HepG2 (cell line): Measurements from ENCODE around the gene ZNF697. TPM values are rescaled to one million over a fixed set of nuclear protein-coding genes. Genes with fewer than 3 reads are reported as not detected.

Experiments used
- ATAC-seq: fragments of 200-7000 bp; cut with Tn5 transposase; 3 replicates; pipeline ENCODE4 v1.9.1; 2020; ENCODE audit warnings: mild to moderate bottlenecking, moderate library complexity
- BruUV-seq: library from RNA; stranded (reverse); fragments of 400-500 nt; replicated peaks from 2 replicates; lab custom pipeline; 2021; lab: Mats Ljungman, UMichigan
- CTCF ChIA-PET: fragments of 300-600 bp; formaldehyde crosslinking; extraction: SDS; loops from one replicate; lab custom pipeline; 2021; ENCODE audit warnings: low total read pairs, inconsistent platforms, low intra/inter-chr PET ratio; lab: Yijun Ruan, JAX
- POLR2A ChIA-PET: fragments of 350-600 bp; sonication (Branson Sonifier 250); formaldehyde crosslinking; loops from one replicate; lab custom pipeline; 2020; ENCODE audit warnings: antibody characterized with exemption, inconsistent platforms; lab: Yijun Ruan, JAX
- DNase-seq: peaks from one replicate; pipeline ENCODE4 v3.0.0-alpha.2; 2015; ENCODE audit warnings: low spot score
- FAIRE-seq: peaks from 3 replicates; lab custom pipeline; 2011; peaks lifted over from hg19 to GRCh38; lab: Jason Lieb, UNC
- H2AFZ ChIP-seq: one replicate; pipeline ENCODE4 v1.6.1; 2011; ENCODE audit warnings: low read length, inconsistent platforms
- H3K27ac ChIP-seq: fragments of 300-600 bp; 3 replicates; pipeline ENCODE4 v1.8.0; 2011; ENCODE audit warnings: mixed run types, mild to moderate bottlenecking, mixed read lengths, low read length, inconsistent platforms; ENCODE audit not compliant: insufficient read depth; ENCODE audit errors: extremely low read length
- H3K27me3 ChIP-seq, 2 experiments: fragments of 200-600 bp in 1 of 2; 2 replicates in 1 of 2; 3 replicates in 1 of 2; pipeline versions ENCODE4 v1.6.0 to v1.8.0; 2011; ENCODE audit warnings: low read length in 2 of 2, mild to moderate bottlenecking in 2 of 2, moderate library complexity in 2 of 2, inconsistent platforms in 1 of 2; ENCODE audit not compliant: insufficient read depth in 2 of 2, control insufficient read depth in 1 of 2
- H3K36me3 ChIP-seq, 2 experiments: fragments of 200-600 bp in 1 of 2; replicated peaks in 1 of 2; 2 replicates in 1 of 2; 3 replicates in 1 of 2; pipeline versions ENCODE4 v1.5.1 to v1.8.0; 2011; ENCODE audit warnings: low read length in 2 of 2, inconsistent platforms in 1 of 2; ENCODE audit not compliant: insufficient read depth in 2 of 2, control insufficient read depth in 1 of 2
- H3K4me1 ChIP-seq: 2 replicates; pipeline ENCODE4 v1.5.1; 2012; ENCODE audit warnings: low read length, inconsistent platforms; ENCODE audit not compliant: insufficient read depth
- H3K4me2 ChIP-seq: 2 replicates; pipeline ENCODE4 v1.6.0; 2011; ENCODE audit warnings: low read depth, low read length, inconsistent platforms
- H3K4me3 ChIP-seq, 3 experiments: fragments of 200-600 bp in 1 of 3; sonication (generic), shearing (Covaris generic) in 1 of 3; replicated peaks in 1 of 3; 2 replicates each; pipeline ENCODE4 v1.5.1; 2011 to 2016; ENCODE audit warnings: low read length in 3 of 3, inconsistent platforms in 2 of 3, low read depth in 2 of 3, mild to moderate bottlenecking in 2 of 3, control low read depth in 1 of 3, mixed read lengths in 1 of 3; ENCODE audit not compliant: insufficient read depth in 1 of 3
- H3K79me2 ChIP-seq: one replicate; pipeline ENCODE4 v1.6.1; 2011; ENCODE audit warnings: low read length, inconsistent platforms; ENCODE audit not compliant: insufficient read depth
- H3K9ac ChIP-seq: 2 replicates; pipeline ENCODE4 v1.6.0; 2011; ENCODE audit warnings: mild to moderate bottlenecking, low read depth, low read length, inconsistent platforms; ENCODE audit not compliant: insufficient read depth
- H3K9me3 ChIP-seq: 2 replicates; pipeline ENCODE4 v1.5.1; 2012; ENCODE audit warnings: mild to moderate bottlenecking, low read length
- H4K20me1 ChIP-seq: 2 replicates; pipeline ENCODE4 v1.6.0; 2011; ENCODE audit warnings: inconsistent platforms, mild to moderate bottlenecking, low read length, moderate library complexity; ENCODE audit not compliant: insufficient read depth
- E2F5 ChIP-seq: sonication (generic); formaldehyde crosslinking; conservative IDR thresholded peaks from 2 replicates; pipeline ENCODE4 v1.4.0; 2020; ENCODE audit warnings: missing genetic modification reagents
- EED ChIP-seq: sonication (generic); formaldehyde crosslinking; IDR thresholded peaks from 2 replicates; pipeline ENCODE4 v1.5.0; 2020; ENCODE audit warnings: mild to moderate bottlenecking, missing genetic modification reagents
- GABPA ChIP-seq, 2 experiments: IDR thresholded peaks; 2 replicates each; pipeline ENCODE4 v1.6.1; 2011 to 2016; ENCODE audit warnings: low read depth in 2 of 2, low read length in 1 of 2, missing biosample characterization in 1 of 2, missing genetic modification characterization in 1 of 2
- HIC2 ChIP-seq: sonication (generic); formaldehyde crosslinking; IDR thresholded peaks from 2 replicates; pipeline ENCODE4 v1.9.0; 2022; ENCODE audit warnings: low read depth, missing genetic modification reagents
- MAF1 ChIP-seq: sonication (generic); formaldehyde crosslinking; IDR thresholded peaks from 2 replicates; pipeline ENCODE4 v1.5.0; 2020; ENCODE audit warnings: missing genetic modification reagents, borderline replicate concordance
- NFYB ChIP-seq: sonication (generic); formaldehyde crosslinking; IDR thresholded peaks from 2 replicates; pipeline ENCODE4 v1.4.0; 2020; ENCODE audit warnings: missing genetic modification reagents
- PRDM4 ChIP-seq: sonication (generic); formaldehyde crosslinking; IDR thresholded peaks from 2 replicates; pipeline ENCODE4 v1.9.0; 2021; ENCODE audit warnings: missing genetic modification reagents, borderline replicate concordance
- RCOR2 ChIP-seq: IDR thresholded peaks from 2 replicates; pipeline ENCODE4 v1.6.1; 2016; ENCODE audit warnings: missing biosample characterization, missing genetic modification reagents
- THYN1 ChIP-seq: sonication (generic); formaldehyde crosslinking; IDR thresholded peaks from 2 replicates; pipeline ENCODE4 v1.8.1; 2023; ENCODE audit warnings: low read depth, mild to moderate bottlenecking, moderate library complexity, missing genetic modification reagents, borderline replicate concordance
- XBP1 ChIP-seq: sonication (generic); formaldehyde crosslinking; IDR thresholded peaks from 2 replicates; pipeline ENCODE4 v1.5.0; 2020; ENCODE audit warnings: missing genetic modification reagents
- XRCC5 ChIP-seq: fragments of 200-400 bp; formaldehyde crosslinking; optimal IDR thresholded peaks from 2 replicates; pipeline ENCODE3; 2017; ENCODE audit warnings: mild to moderate bottlenecking, low read length
- ZBTB25 ChIP-seq: IDR thresholded peaks from 2 replicates; pipeline ENCODE4 v1.6.1; 2018; ENCODE audit warnings: missing genetic modification reagents
- ZNF12 ChIP-seq: sonication (generic); formaldehyde crosslinking; IDR thresholded peaks from 2 replicates; pipeline ENCODE4 v1.5.0; 2020; ENCODE audit warnings: missing genetic modification reagents
- ZNF180 ChIP-seq: sonication (generic); formaldehyde crosslinking; IDR thresholded peaks from 2 replicates; pipeline ENCODE4 v1.4.0; 2020; ENCODE audit warnings: low read depth, missing genetic modification reagents, borderline replicate concordance
- ZNF264 ChIP-seq: sonication (generic); formaldehyde crosslinking; IDR thresholded peaks from 2 replicates; pipeline ENCODE4 v1.4.0; 2020; ENCODE audit warnings: missing genetic modification reagents
- ZNF782 ChIP-seq: sonication (generic); formaldehyde crosslinking; IDR thresholded peaks from 2 replicates; pipeline ENCODE4 v1.4.0; 2020; ENCODE audit warnings: missing genetic modification reagents, mild to moderate bottlenecking, borderline replicate concordance
- WGBS: methylation state at CpG from one replicate; pipeline ENCODE4 v1.1.6; 2017; ENCODE audit warnings: low lambda C conversion rate; 5-methylcytosine and 5-hydroxymethylcytosine counted together
- in situ Hi-C: cut with HindIII; loops from 2 replicates; pipeline ENCODE4 v1.10.0; 2017; ENCODE audit warnings: low pct_unique_long_range_greater_than_20kb; ENCODE audit not compliant: extremely low pct_ligation_motif_present
- intact Hi-C: fragments of 100-400 bp; cut with micrococcal nuclease; formaldehyde crosslinking; loops from one replicate; pipeline ENCODE4 v1.10.0; 2022; ENCODE audit not compliant: unreplicated experiment
- polyA plus RNA-seq, 8 experiments: library from polyadenylated mRNA; depleted of rRNA in 3 of 8; stranded (reverse) in 7 of 8; unstranded in 1 of 8; fragments of >200 nt; fragmentation: Illumina TruSeq in 4 of 8; extraction: Trizol in 4 of 8; gene quantifications; 2 replicates each; pipeline versions ENCODE4 v1.2.1 to v1.2.3, GENCODE V29; 2011 to 2016; ENCODE audit warnings: low read depth in 4 of 8, missing spikeins in 1 of 8, mixed read lengths in 1 of 8; ENCODE audit not compliant: insufficient read depth in 1 of 8
- total RNA-seq, 5 experiments: library from RNA; depleted of rRNA; stranded (reverse); fragments of >200 nt; fragmentation: Illumina TruSeq; extraction: Trizol; gene quantifications; 2 replicates each; pipeline ENCODE4 v1.2.3, GENCODE V29; 2016; ENCODE audit warnings: low read depth in 1 of 5

The ZNF697 gene
- total and polyA plus RNA-seq, 2 of the 13 experiments (the other 11 are each of a cell fraction or from before 2014, with no cell fraction given): 2.3 to 7.1 TPM

- H3K4me2 ChIP-seq: no peak overlapping the region
- H3K27ac ChIP-seq: no peak overlapping the region
- H3K36me3 ChIP-seq: no peaks in the 10 kb centered on the region
- peaks cover 17% of the 10 kb centered on the region for H3K4me1 ChIP-seq
- no peak for FAIRE-seq
- intact Hi-C loops: no loop called here
- BruUV-seq: no TSS peak
- no peaks in the 10 kb centered on the region for H4K20me1 ChIP-seq
- WGBS: 40% methylated on average over 5 of the region's 5 CpGs
- H3K27me3 ChIP-seq: peaks cover 2 to 31% of the 10 kb centered on the region in 2 experiments; a peak in 2 of 5 replicates
- H2AFZ ChIP-seq: no peak overlapping the region
- CTCF ChIA-PET: no interaction called here
- no peak overlapping the region for H3K9ac ChIP-seq
- no peaks in the 10 kb centered on the region for H3K9me3 ChIP-seq
- no peak for DNase-seq
- ATAC-seq: no peak
- no peak for TF ChIP-seq XBP1
- TF ChIP-seq EED (CRISPR knock-in tag): no peak
- TF ChIP-seq ZNF12 (CRISPR knock-in tag): no peak
- TF ChIP-seq THYN1 (CRISPR knock-in tag): no peak
- TF ChIP-seq ZNF180 (CRISPR knock-in tag): no peak
- TF ChIP-seq ZBTB25 (CRISPR knock-in tag): no peak
- TF ChIP-seq RCOR2 (CRISPR knock-in tag): no peak
- TF ChIP-seq ZNF264 (CRISPR knock-in tag): no peak
- TF ChIP-seq ZNF782 (CRISPR knock-in tag): no peak
- TF ChIP-seq XRCC5: no peak
- no peak for TF ChIP-seq NFYB (CRISPR knock-in tag)
- no peak for TF ChIP-seq GABPA (IDR thresholded peaks at IDR 0.05; ENCODE audit: low read depth, low read length)
- TF ChIP-seq GABPA (CRISPR knock-in tag; IDR thresholded peaks at IDR 0.05; ENCODE audit: low read depth): no peak
- no peak for TF ChIP-seq PRDM4
- TF ChIP-seq MAF1 (CRISPR knock-in tag): no peak
- no peak for TF ChIP-seq HIC2 (CRISPR knock-in tag)
- no peak for TF ChIP-seq E2F5 (CRISPR knock-in tag)
- TF ChIP-seq, all 625 proteins: peak for 0
- in situ Hi-C loops: loop anchor here (10.0 kb wide), 1 partner anchor 58 kb away; the partner anchor contains the start of gene PHGDH
- Histone ChIP-seq H3K79me2 (no peaks in the 10 kb centered on the region), H3K4me3 (no peak overlapping the region)
- POLR2A ChIA-PET: no interaction called here
Measured at GRCh38 chr1:119656410-119656955, 8.4 kb upstream of the ZNF697 start.
